GM21619 (cell line): ENCODE data around the gene VAT1L.

ENCODE experiments used
- ATAC-seq: cut with Tn5 transposase; IDR thresholded peaks from one replicate; pipeline ENCODE4 v1.9.1; 2021; ENCODE audit not compliant: unreplicated experiment

VAT1L gene

GRCh38 chr16:77781091-77781490, 7.3 kb upstream of the VAT1L start:
- no peak for ATAC-seq

DNA sequence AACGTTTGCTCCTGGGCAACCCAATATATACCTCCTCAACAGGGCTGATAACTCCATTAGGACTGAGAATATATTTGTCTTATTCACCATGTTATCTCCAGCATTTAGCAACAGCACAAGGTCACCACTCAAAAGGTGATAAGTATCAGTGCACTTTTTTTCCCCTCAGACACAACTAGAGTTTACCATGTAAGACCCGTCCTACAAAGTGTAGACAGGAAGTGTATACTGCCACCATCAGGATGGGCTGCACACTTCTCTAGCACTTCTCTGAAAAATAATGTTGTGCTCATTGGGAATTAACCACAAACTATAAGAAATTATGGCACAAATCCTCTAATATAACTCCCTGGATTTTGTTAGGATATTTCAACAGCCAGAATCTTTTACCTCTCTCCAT, 5.7 kb upstream of the VAT1L start:
- no peak for ATAC-seq

GRCh38 chr16:77784441-77785372, 3.7 kb upstream of the VAT1L start:
- no peak for ATAC-seq

DNA sequence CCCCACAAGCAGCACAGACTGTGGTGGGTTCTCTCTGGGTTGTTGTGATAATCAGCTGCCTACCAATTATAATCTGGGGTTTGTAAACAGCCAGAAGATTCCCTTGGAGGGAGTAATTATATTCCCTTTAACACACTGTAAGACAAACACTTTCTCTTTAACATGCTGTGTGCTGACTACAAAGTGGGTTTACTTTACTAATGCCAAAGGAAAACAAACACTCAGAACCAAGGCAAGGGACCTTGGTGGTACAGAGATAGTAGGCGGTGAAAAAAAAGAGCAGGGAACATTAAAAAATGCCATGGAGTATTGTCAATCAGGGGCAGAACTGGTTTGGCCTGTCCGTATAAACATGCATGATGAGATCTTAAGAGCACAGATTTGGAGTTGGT, 3.0 kb upstream of the VAT1L start:
- no peak for ATAC-seq

GRCh38 chr16:77786186-77786847, 2.0 kb upstream of the VAT1L start:
- ATAC-seq: no peak

- ATAC-seq: no peak
These were observed 912 bp upstream of the VAT1L start for GRCh38 chr16:77787452-77787851.

DNA sequence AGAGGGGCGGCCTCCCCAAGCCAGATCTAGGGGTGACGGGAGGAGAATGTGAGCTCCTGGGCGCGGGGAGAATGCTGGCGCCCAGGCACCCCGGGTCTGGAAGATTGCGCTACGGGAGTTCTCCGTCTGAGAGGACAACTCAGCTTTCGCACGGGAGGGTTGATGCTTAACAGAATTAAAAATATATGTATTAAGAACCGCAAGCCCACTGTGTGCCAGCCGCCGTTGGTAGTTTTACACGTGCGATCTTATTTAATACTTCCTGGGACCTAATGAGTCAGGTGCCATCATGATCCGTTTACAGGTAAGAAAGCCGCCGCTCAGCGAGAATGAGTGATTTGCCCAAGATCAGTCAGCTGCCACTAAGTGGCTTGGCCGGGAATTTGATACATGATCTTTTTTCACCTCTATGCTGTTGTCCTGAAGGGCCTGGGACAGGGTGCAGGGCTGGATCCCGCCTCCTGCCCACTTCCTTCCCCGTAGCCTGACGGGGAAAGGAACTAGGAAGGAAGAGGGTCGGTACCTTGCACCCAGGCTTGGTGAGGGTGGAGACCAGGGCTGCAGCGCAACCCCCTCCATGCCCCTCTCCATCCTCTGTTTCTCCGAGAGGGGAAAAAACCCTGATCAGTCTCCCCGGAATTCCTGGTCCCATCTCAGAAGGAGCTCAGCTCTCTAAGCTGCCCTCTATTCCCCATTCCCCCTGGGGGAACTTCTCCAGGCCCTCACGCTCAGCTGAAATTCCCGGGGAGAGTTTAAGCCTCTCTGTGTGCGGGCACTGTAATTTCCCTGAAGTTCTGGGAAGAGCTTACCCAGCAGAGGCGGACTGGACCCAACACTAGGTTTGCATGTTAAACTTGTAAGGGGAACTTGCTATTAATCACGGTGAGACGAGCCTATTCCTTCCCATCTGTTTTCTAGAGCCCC, 983 bp downstream of the VAT1L start:
- no peak for ATAC-seq

GRCh38 chr16:77790009-77790372, 1.6 kb downstream of the VAT1L start:
- no peak for ATAC-seq

GRCh38 chr16:77790912-77791311, 2.5 kb downstream of the VAT1L start:
- no peak for ATAC-seq

GRCh38 chr16:77793417-77793816, 5.1 kb downstream of the VAT1L start:
- no peak for ATAC-seq

DNA sequence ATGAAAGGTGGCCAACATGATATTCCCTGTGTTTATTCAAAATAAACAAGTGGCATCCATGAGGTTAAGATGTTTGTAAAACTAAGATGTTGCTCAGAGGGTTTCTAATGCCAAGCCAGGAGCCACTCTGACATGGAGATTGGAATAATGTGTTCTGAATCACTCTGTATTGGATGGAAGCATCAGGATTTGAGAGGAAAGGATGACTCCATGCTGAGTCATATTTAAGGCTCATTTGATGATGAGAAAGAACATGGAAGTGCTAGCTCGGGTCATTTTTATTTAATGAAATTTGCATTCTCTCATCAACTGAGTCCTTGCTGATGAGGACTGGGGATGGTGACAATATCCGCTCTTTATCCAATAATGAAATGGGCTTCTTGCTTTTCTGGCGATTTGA, 6.2 kb downstream of the VAT1L start:
- ATAC-seq: no peak

DNA sequence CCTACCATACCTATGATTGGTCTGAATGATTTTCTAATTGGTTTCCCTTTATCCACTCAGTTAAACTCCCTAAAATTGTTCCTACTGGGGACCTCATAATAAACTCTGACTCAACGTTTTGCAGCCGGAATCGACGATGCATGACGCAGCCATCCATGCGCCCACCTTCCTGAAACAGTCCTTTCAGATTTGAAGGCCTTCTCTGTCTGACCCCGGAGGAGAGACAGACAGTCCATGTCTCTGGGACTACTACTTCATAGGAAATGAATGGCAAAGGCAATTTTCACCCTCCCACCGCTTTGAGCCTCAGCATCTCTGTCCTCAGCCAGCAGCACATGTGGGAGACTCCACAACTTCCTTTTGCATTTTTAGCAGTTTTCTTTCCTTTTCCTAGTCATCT, 13.5 kb downstream of the VAT1L start:
- no peak for ATAC-seq

DNA sequence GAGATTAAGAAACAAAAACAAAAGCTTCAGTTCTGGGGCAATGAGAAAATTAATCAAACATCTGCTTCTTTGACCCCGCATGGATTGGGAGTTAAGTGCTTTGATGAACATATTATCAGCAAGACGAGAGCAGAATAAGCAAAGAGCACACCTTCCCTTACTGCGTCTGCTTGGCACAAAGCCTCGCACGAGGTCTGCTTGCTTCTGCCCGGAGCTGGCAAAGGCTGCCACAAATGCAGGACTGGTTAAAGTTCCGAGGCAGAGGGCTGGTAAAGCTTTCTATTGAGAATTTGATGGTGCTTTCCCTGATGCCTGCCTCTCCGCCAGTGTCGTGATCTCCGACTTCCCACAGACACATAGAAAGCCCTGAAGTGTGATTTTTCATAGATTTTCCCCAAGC, 17.0 kb downstream of the VAT1L start:
- no peak for ATAC-seq

DNA sequence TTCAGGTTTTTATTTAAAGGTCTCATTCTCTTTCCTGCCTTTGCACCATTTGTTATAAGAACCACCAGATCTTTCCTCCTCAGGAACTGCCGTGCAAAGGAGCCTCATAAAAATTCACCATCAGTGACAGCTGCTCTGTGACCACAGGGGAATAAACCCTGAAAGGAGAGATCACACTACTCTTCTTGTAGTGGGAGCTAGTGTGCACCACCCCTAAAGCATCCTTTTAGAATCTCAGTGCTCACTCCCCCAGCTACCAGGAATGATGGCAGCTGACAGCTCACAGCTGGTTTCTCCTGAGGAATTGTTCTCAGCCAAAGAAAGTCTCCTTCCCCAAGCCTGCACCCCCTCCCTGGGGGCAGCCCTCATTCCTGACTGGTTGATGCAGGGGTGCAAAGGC, 18.7 kb downstream of the VAT1L start:
- ATAC-seq: no peak

DNA sequence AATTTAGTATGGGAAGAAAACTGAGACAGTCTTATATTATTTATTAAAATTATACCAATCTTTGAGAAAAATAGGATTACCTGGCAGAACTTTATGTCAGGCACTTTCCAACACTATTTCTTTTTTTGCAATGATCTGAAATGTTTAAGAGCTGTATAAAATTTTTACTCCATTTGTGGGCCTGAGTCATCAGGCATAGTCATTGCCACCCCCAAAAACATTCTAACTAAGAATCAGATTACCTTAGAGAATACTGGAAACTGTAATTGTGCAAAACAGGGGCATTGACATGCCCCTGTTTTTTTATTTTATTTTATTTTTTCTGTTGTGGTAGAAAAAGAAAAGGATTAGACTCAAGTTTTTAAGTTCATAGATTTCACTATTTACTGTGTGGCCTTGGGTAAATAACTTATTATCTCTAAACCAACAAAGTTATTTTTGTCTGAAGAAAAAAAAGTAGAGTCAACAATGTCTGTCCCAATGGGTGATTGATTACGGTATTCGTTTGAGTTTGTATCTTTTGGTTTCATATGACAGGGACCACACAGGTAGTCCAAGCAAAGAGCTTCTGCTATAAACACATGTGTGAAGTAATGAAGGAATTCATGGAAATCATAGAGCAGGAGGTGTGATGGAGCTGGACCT, 24.6 kb downstream of the VAT1L start:
- ATAC-seq: no peak

DNA sequence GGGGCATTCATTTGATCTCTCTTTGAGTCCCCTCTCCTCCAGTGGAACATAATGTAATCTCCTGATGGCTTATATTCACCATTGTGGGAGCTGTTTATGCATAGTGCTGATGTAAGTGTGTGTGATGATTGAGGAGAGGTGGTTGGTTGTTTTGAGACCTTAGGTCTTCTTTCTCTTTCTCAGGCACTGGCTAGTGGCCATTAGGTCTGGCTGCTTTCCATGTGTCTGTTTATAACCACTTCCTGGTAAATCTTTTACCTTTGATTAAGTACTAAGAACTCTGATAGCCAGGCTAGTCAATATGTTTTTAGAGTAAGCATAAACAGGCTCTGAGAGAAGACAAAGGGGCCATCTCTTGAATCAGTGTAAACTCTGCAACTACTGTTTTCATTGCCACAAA, 27.9 kb downstream of the VAT1L start:
- ATAC-seq: no peak

GRCh38 chr16:77820340-77820739, 32.0 kb downstream of the VAT1L start:
- ATAC-seq: no peak

- no peak for ATAC-seq
These were observed 34.3 kb downstream of the VAT1L start for GRCh38 chr16:77822661-77823060.

DNA sequence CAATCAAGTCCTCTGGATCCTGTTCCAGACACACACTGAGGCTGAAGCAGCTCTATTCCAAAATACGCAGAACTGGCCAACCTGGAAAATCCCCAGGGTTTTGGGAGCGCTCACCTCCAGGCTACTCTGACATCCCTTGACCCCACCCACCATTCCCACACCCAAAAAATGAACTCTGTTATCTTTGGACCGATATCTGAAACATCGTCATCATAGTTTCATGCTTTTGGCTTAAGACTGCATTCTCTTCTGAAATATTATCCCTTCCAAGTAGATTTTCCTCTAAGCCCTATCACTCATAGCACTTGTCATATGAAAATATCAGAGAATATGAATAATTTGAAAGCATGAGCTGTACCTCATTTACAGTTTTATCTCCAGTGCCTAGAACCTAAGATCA, 34.7 kb downstream of the VAT1L start:
- ATAC-seq: no peak

DNA sequence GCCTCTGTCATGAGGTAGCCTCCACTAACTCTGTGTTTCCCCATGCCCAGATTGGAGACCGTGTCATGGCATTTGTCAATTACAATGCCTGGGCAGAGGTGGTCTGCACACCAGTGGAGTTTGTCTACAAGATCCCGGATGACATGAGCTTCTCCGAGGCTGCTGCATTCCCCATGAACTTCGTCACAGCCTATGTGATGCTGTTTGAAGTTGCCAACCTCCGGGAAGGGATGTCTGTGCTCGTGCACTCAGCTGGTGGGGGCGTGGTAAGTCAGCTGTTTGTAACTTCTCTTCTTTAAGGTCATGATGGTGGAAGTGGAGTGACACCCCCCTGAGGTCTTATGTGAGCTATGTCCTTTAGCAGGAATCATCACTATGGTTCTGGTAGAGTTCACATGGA, 36.8 kb downstream of the VAT1L start:
- no peak for ATAC-seq

DNA sequence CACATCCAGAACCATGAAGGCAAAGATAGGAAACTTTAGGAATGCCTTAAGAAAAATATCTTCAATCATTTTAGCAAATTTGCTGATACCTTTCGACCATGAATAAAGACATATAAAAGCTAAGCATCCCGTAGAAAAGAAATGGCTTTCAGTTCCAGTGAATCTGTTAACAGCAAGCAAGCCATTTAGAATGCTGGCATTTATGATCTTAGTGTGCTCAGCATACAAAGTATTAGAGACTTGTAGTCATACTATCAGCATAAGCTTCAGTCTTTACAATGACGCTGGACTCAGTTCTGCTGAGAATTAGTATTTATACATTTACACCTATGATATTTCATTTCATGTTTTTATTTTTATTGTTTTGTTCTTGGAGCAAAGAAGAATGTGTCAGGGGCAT, 38.7 kb downstream of the VAT1L start:
- no peak for ATAC-seq
